Measurements from ENCODE around the gene SAP30BP. TPM values are rescaled to one million over a fixed set of nuclear protein-coding genes. Genes with fewer than 3 reads are reported as not detected.

SAP30BP gene
- total RNA-seq, 1 donor: 45.8 TPM

GRCh38 chr17:75642182-75642783 is 24.9 kb upstream of the SAP30BP start:
- no peak for TF ChIP-seq CTCF (IDR thresholded peaks at IDR 0.05; ENCODE audit: insufficient read depth, low read length)
- no peak for DNase-seq (ENCODE audit: low read depth)
- no peak overlapping the region for H3K4me3 ChIP-seq (ENCODE audit: low read depth, low read length)

- H3K4me3 ChIP-seq (ENCODE audit: low read depth, low read length): no peak overlapping the region
- TF ChIP-seq CTCF (IDR thresholded peaks at IDR 0.05; ENCODE audit: insufficient read depth, low read length): no peak
- no peak for DNase-seq (ENCODE audit: low read depth)
These were observed 24.1 kb upstream of the SAP30BP start for GRCh38 chr17:75642784-75643642.

GRCh38 chr17:75643643-75644017 is 23.5 kb upstream of the SAP30BP start:
- H3K4me3 ChIP-seq (ENCODE audit: low read depth, low read length): no peak overlapping the region
- TF ChIP-seq CTCF (IDR thresholded peaks at IDR 0.05; ENCODE audit: insufficient read depth, low read length): no peak
- no peak for DNase-seq (ENCODE audit: low read depth)

- H3K4me3 ChIP-seq (ENCODE audit: low read depth, low read length): no peak overlapping the region
- TF ChIP-seq CTCF (IDR thresholded peaks at IDR 0.05; ENCODE audit: insufficient read depth, low read length): no peak
- no peak for DNase-seq (ENCODE audit: low read depth)
These were observed 21.6 kb upstream of the SAP30BP start for GRCh38 chr17:75645501-75645888.

GRCh38 chr17:75645889-75646637 is 21.1 kb upstream of the SAP30BP start:
- DNase-seq (ENCODE audit: low read depth): no peak
- no peak overlapping the region for H3K4me3 ChIP-seq (ENCODE audit: low read depth, low read length)
- TF ChIP-seq CTCF (IDR thresholded peaks at IDR 0.05; ENCODE audit: insufficient read depth, low read length): no peak

GRCh38 chr17:75646638-75646992 is 20.5 kb upstream of the SAP30BP start:
- TF ChIP-seq CTCF (IDR thresholded peaks at IDR 0.05; ENCODE audit: insufficient read depth, low read length): no peak
- no peak for DNase-seq (ENCODE audit: low read depth)
- H3K4me3 ChIP-seq (ENCODE audit: low read depth, low read length): no peak overlapping the region

Data from fibroblast of the aortic adventitia (primary cell).